Measurements from ENCODE around the gene TNRC6C. TPM values are rescaled to one million over a fixed set of nuclear protein-coding genes. Genes with fewer than 3 reads are reported as not detected.

Gene TNRC6C
- total and polyA plus RNA-seq, 2 of the 13 experiments (the other 11 are each of a cell fraction or from before 2014, with no cell fraction given), result 0.66 to 4.9 TPM

GRCh38 chr17:78039581-78039980 lies 81.1 kb downstream of the TNRC6C start:
- no peaks in the 10 kb centered on the region for H3K79me2 ChIP-seq (ENCODE audit: insufficient read depth, low read length)
- BruUV-seq (replicated peaks), result no TSS peak
- no peak for TF ChIP-seq ZNF33B (CRISPR knock-in tag; IDR thresholded peaks at IDR 0.05)
- H3K9ac ChIP-seq (ENCODE audit: insufficient read depth, low read depth, low read length), result no peak overlapping the region
- DNase-seq (ENCODE audit: low spot score), result no peak
- in situ Hi-C loops (cut with HindIII; ENCODE audit: extremely low pct_ligation_motif_present, low pct_unique_long_range_greater_than_20kb), result no loop called here
- no peak for ATAC-seq
- CTCF ChIA-PET (ENCODE audit: low intra/inter-chr PET ratio, low total read pairs), result no interaction called here
- FAIRE-seq, result no peak
- no peak overlapping the region for H3K4me2 ChIP-seq (ENCODE audit: low read depth, low read length)
- no peaks in the 10 kb centered on the region for H3K27me3 ChIP-seq (ENCODE audit: control insufficient read depth in 1 of 2, insufficient read depth in 2 of 2, low read length in 2 of 2)
- WGBS (ENCODE audit: low lambda C conversion rate), result 100% methylated on average over 5 of the region's 5 CpGs
- H3K36me3 ChIP-seq (replicated peaks in 1 of 2; ENCODE audit: control insufficient read depth in 1 of 2, insufficient read depth in 2 of 2, low read length in 2 of 2), result peaks cover 11 to 25% of the 10 kb centered on the region in 2 experiments
- H4K20me1 ChIP-seq (ENCODE audit: insufficient read depth, low read length), result no peaks in the 10 kb centered on the region
- H3K4me1 ChIP-seq (ENCODE audit: insufficient read depth, low read length), result no peaks in the 10 kb centered on the region
- no peak overlapping the region for H3K4me3 ChIP-seq (replicated peaks in 1 of 3; ENCODE audit: insufficient read depth in 1 of 3, low read depth in 2 of 3, low read length in 3 of 3)
- H3K27ac ChIP-seq (ENCODE audit: extremely low read length, insufficient read depth, low read length), result no peak overlapping the region
- no peaks in the 10 kb centered on the region for H3K9me3 ChIP-seq (ENCODE audit: low read length)
- H2AFZ ChIP-seq (ENCODE audit: low read length), result no peak overlapping the region
- POLR2A ChIA-PET, result no interaction called here
- intact Hi-C loops (cut with micrococcal nuclease; ENCODE audit: unreplicated experiment), result no loop called here

GRCh38 chr17:78040440-78041385 lies 82.2 kb downstream of the TNRC6C start:
- H3K4me1 ChIP-seq (ENCODE audit: insufficient read depth, low read length), result no peaks in the 10 kb centered on the region
- H3K9me3 ChIP-seq (ENCODE audit: low read length), result no peaks in the 10 kb centered on the region
- ATAC-seq (no peak), FAIRE-seq (no peak), DNase-seq (ENCODE audit: low spot score) (no peak)
- 96% methylated on average over 44 of the region's 44 CpGs for WGBS (ENCODE audit: low lambda C conversion rate)
- H3K79me2 ChIP-seq (ENCODE audit: insufficient read depth, low read length), result no peaks in the 10 kb centered on the region
- in situ Hi-C loops (cut with HindIII; ENCODE audit: extremely low pct_ligation_motif_present, low pct_unique_long_range_greater_than_20kb), result no loop called here
- no peaks in the 10 kb centered on the region for H3K27me3 ChIP-seq (ENCODE audit: control insufficient read depth in 1 of 2, insufficient read depth in 2 of 2, low read length in 2 of 2)
- H4K20me1 ChIP-seq (ENCODE audit: insufficient read depth, low read length), result no peaks in the 10 kb centered on the region
- no peak overlapping the region for H3K4me3 ChIP-seq (replicated peaks in 1 of 3; ENCODE audit: insufficient read depth in 1 of 3, low read depth in 2 of 3, low read length in 3 of 3)
- CTCF ChIA-PET (ENCODE audit: low intra/inter-chr PET ratio, low total read pairs), result no interaction called here
- POLR2A ChIA-PET, result no interaction called here
- H2AFZ ChIP-seq (ENCODE audit: low read length), result no peak overlapping the region
- intact Hi-C loops (cut with micrococcal nuclease; ENCODE audit: unreplicated experiment), result no loop called here
- BruUV-seq (replicated peaks), result no TSS peak
- no peak overlapping the region for H3K27ac ChIP-seq (ENCODE audit: extremely low read length, insufficient read depth, low read length)
- no peak overlapping the region for H3K9ac ChIP-seq (ENCODE audit: insufficient read depth, low read depth, low read length)
- H3K36me3 ChIP-seq (replicated peaks in 1 of 2; ENCODE audit: control insufficient read depth in 1 of 2, insufficient read depth in 2 of 2, low read length in 2 of 2), result peaks cover 9 to 30% of the 10 kb centered on the region in 2 experiments
- no peak overlapping the region for H3K4me2 ChIP-seq (ENCODE audit: low read depth, low read length)
- TF ChIP-seq ETV6 (CRISPR knock-in tag; conservative IDR thresholded peaks at IDR 0.05) (no peak), AGO2 (optimal IDR thresholded peaks at IDR 0.05; ENCODE audit: low read depth, low read length) (peak; percentile 67), PATZ1 (CRISPR knock-in tag; IDR thresholded peaks at IDR 0.05) (no peak)
